H1 (cell line): Measurements from ENCODE around the gene SULT2B1. TPM values are rescaled to one million over a fixed set of nuclear protein-coding genes. Genes with fewer than 3 reads are reported as not detected.

ENCODE experiments used
- CTBP2 ChIP-seq: IDR thresholded peaks from 2 replicates; pipeline ENCODE4 v1.7.0; 2011; ENCODE audit warnings: borderline replicate concordance, mild to moderate bottlenecking, moderate library complexity, mixed read lengths, low read length; ENCODE audit not compliant: insufficient read depth, insufficient read length
- E2F6 ChIP-seq: IDR thresholded peaks from 2 replicates; pipeline ENCODE4 v1.6.1; 2012; ENCODE audit warnings: inconsistent platforms
- GABPA ChIP-seq: IDR thresholded peaks from 2 replicates; pipeline ENCODE4 v1.6.1; 2011; ENCODE audit warnings: mild to moderate bottlenecking, low read length, moderate library complexity, borderline replicate concordance; ENCODE audit not compliant: insufficient read depth
- HDAC6 ChIP-seq: IDR thresholded peaks from one replicate; pipeline ENCODE4 v1.7.1; 2012; ENCODE audit warnings: low read depth, mild to moderate bottlenecking, inconsistent platforms, low read length, moderate library complexity
- JUND ChIP-seq: IDR thresholded peaks from 2 replicates; pipeline ENCODE4 v1.6.1; 2011; ENCODE audit warnings: mild to moderate bottlenecking, improper control_type of control experiment, low read length
- MAFK ChIP-seq: IDR thresholded peaks from 2 replicates; pipeline ENCODE4 v1.6.1; 2012; ENCODE audit warnings: low read depth, mild to moderate bottlenecking, improper control_type of control experiment, low read length
- POU5F1 ChIP-seq: IDR thresholded peaks from 2 replicates; pipeline ENCODE4 v1.6.1; 2011; ENCODE audit warnings: low read depth, mild to moderate bottlenecking, low read length, moderate library complexity
- RFX5 ChIP-seq: IDR thresholded peaks from 2 replicates; pipeline ENCODE4 v1.6.1; 2011; ENCODE audit warnings: low read depth, low read length, improper control_type of control experiment, borderline replicate concordance
- RXRA ChIP-seq: IDR thresholded peaks from 2 replicates; pipeline ENCODE4 v1.6.1; 2011; ENCODE audit warnings: low read depth, mild to moderate bottlenecking, low read length, moderate library complexity; ENCODE audit not compliant: insufficient read depth
- SIRT6 ChIP-seq: IDR thresholded peaks from one replicate; pipeline ENCODE4 v1.7.1; 2012; ENCODE audit warnings: low read length, inconsistent platforms
- SP2 ChIP-seq: IDR thresholded peaks from 2 replicates; pipeline ENCODE4 v1.6.1; 2012; ENCODE audit warnings: mild to moderate bottlenecking, low read length, inconsistent platforms
- SP4 ChIP-seq: IDR thresholded peaks from 2 replicates; pipeline ENCODE4 v1.6.1; 2012; ENCODE audit warnings: low read length, inconsistent platforms
- polyA plus RNA-seq, 7 experiments: library from polyadenylated mRNA; depleted of rRNA in 3 of 7; stranded (reverse) in 5 of 7; unstranded in 2 of 7; fragments of >200 nt in 5 of 7; fragments of 200-250 nt in 2 of 7; gene quantifications; 1 replicate in 5 of 7; 2 replicates in 1 of 7; 4 replicates in 1 of 7; pipeline versions ENCODE4 v1.2.1 to v1.2.3, GENCODE V29; 2011 to 2013; ENCODE audit warnings: missing spikeins in 2 of 7, mixed read lengths in 2 of 7
- total RNA-seq: library from RNA; stranded (reverse); fragmentation: NEBNext Ultra II Directional; extraction: Animal tissue kit (Norgen Biotek cat#: 25700); gene quantifications from 2 replicates; pipeline ENCODE4 v1.2.1, GENCODE V29; 2021

SULT2B1 gene
- total and polyA plus RNA-seq, 2 of the 8 experiments (the other 6 are each of a cell fraction or from before 2014, with no cell fraction given) = 1.5 to 2.6 TPM

DNA sequence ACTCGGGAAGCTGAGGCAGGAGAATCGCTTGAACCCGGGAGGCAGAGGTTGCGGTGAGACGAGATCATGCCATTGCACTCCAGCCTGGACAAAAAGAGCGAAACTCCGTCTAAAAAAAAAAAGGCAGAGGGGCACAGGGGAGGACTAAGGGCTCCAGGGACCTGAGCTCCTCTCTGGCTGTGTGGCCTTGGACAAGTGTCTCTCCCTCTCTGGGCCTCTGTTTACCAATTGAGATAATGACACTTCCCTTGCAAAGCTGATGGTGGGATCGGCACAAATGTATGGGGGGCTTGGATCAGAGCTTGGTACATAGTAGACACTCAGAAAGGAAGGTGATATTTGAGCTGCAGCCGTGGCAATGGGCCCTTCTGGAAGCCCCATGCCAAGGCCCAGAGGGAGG lies 43.2 kb downstream of the SULT2B1 start (continued):
- no peak for TF ChIP-seq E2F6
- no peak for TF ChIP-seq RXRA
- TF ChIP-seq GABPA = no peak
- no peak for TF ChIP-seq CTBP2
- no peak for TF ChIP-seq SP4
- no peak for TF ChIP-seq HDAC6
- TF ChIP-seq POU5F1 = no peak
- TF ChIP-seq SIRT6 = no peak
- TF ChIP-seq JUND = no peak
- TF ChIP-seq MAFK = no peak
- TF ChIP-seq SP2 = no peak
- no peak for TF ChIP-seq RFX5
